Fibroblast of skin of right biceps (primary cell): ENCODE data around the gene AGAP1.
A peak's percentile ranks its signal among the peaks of the same experiment; 100 is the strongest.

ENCODE experiments used
- DNase-seq: peaks from one replicate; pipeline ENCODE4 v3.0.0-alpha.2; 2013

Gene AGAP1

GRCh38 chr2:235670974-235671787 is 177.3 kb downstream of the AGAP1 start:
- no peak for DNase-seq

DNA sequence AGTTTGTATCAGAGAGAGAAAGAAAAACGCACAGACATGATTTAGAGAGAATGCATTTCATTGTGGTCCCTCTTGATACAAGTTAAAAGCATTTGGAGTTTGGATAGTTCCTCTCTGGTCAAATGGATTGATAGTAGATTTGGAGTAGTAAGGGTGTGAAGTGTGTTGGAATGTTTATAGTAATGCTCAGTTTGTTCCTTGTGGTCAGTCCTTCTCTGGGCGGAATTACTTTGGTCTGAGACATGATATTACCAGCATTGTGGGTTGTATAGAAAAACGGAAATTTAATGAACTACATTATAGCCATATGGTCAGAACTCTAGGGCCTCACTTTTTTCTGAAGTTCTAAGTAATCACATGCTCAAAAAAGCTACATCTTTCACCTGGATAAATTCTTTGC is 178.9 kb downstream of the AGAP1 start:
- DNase-seq, result no peak

DNA sequence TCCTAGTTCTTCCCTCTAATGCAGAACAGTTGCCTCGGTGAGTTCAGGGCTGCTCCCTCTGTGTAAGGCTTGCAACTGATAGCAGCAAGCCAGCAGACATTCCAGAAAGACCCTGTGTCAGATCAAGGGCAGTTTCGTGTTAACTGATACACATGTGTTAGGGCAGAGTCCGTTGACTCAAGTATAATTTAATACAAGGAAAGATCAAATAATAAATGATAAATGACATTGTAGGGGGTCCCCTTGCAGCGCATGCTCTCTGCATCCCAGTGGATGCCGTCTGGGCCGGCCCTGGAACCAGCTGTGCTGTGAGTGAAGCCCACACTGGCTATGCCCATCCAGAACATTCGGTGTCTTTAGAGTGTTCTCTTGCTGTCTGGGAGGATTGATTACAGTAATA is 180.3 kb downstream of the AGAP1 start:
- DNase-seq, result no peak

GRCh38 chr2:235674812-235675211 is 181.0 kb downstream of the AGAP1 start:
- DNase-seq, result no peak

DNA sequence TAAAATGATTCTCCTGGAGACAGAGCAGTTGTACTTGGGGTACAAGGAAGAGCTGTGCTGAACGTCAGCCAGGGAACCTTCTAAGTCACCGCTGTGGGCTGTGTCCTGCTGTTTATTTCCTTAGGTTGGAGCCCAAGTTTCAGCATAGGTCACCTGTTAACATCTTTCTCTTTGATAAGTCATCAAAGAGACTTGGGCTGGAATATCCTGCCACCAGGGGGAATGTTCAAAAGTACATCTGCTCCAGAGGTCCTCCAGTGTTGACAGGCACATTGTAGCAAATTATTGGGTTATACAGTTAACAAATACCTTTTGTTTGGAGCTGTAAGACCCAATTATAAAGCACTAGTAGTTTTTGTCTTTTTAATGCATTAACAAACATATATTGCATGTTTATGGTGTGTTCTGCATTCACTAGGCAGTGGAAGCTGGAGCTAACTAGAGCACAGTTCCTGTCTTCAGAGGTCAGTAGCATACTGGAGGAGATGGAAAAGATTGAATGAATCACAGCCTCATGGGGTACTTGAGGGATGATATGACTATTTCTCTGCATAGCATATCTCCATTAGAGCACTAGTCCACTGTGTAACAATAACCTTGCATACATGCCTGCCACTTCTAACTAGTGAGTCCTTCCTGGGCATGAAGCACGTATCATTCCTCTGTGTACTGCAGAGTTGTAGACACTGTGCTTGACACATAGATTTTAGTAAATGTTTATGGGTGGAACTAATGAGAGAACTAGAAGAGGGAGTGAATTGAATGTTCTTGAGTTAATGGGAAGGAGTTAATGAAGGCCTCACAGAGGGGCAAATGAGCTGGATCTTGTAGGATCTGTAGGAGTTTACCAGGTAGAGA is 182.1 kb downstream of the AGAP1 start:
- peak; percentile 46 for DNase-seq

DNA sequence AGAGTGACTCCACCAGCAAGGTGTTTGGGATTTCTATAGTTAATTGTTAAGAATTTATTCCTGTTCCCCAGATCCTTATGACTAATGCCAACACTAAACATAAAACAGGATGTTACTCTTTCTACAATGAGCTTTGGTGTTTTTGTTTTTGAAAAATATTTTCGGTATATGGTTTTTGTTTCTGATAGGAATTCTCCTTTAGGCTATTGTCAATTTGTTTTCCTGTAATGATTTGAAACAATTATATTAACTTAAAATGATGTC is 182.6 kb downstream of the AGAP1 start:
- DNase-seq, result no peak

DNA sequence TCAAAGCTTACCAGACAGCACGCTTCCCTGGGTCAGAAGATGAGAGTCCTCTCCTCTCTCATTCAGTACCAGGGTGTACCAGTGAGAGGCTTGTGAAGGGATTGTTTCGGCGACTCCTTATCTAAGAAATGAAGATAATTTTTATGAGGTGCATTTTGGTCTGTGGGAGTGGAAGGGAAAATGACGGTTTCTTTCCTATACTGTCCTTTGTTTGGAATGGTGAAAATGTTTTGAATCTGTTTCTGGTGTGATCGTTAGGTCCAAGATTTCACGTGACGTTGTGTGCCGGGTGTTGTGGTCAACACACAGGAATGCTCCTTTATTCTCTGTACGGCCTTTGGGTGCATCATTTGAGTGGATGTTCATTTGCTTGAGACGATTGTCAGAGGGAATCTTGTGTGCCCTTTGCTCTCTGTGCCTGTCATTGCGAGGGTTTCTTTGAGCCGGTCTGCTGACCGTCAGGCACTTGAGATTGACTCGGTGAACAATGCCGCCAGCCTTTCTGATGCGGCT is 183.5 kb downstream of the AGAP1 start:
- no peak for DNase-seq

GRCh38 chr2:235677937-235678336 is 184.1 kb downstream of the AGAP1 start:
- DNase-seq, result no peak

DNA sequence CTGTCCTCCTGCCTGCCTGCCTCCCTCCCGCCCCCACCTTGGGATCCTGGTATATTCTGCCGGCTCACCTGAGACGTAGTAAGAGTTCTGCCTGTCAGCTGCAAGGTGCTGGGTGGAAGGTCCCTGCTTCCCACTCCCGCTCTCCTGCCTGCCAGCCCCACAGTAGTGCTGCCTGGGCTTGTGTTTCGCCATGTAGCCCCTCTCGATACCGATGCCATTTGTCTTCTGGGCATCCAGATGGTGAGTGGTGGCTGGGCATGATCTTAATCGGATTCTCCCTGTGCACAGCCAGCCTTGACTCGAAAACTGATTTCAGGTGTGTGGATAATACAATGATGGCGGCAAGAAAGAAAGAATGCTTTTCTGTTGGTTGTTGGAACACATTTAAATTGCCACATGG is 184.9 kb downstream of the AGAP1 start:
- DNase-seq, result no peak

GRCh38 chr2:235679471-235679870 is 185.6 kb downstream of the AGAP1 start:
- DNase-seq, result no peak

- DNase-seq, result no peak
Measured at GRCh38 chr2:235685024-235685721, 191.3 kb downstream of the AGAP1 start.

DNA sequence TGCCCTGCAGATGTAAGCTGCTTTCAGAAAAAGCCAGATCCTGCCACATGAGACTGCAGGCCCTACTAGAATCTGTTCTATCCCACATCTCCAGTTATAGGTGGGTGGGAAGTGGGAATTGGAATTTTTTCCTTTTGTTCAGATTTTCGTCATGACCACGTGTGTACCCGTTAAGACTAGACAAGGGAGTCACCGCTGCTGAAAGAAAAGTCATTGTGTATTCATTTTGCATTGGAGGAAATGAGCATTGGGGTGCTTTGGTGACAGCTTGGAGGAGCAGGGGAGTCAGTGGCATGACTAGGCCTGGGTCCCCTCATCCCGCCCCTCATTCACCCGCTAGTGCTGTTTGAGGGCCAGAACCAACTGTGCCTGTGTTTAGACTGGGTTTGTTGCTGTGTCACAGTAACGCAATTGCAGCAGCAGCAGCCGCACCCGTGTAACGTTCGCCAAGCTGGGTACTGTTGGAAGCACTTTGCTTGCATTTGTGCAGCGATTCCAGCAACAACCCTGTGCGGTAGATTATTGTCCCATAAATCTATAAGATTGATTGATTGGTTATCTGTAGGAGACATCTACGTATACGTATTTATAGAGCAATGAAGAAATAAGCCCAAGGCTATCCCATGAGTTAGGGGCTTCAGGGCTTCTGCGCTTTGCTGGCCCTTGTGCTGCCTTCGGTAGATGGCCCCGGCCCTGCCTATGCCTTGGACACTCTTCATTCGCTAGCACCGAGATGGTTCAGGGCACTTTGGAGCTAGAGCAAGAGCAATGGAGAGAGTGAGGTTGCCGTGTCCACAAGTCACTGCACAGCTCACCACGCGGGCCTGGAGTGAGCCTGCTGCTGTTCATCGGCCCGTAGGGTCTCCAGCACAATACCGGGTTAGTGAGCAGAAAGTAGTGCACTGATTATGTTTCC is 194.9 kb downstream of the AGAP1 start:
- no peak for DNase-seq

GRCh38 chr2:235689427-235689853 is 195.6 kb downstream of the AGAP1 start:
- DNase-seq, result no peak

DNA sequence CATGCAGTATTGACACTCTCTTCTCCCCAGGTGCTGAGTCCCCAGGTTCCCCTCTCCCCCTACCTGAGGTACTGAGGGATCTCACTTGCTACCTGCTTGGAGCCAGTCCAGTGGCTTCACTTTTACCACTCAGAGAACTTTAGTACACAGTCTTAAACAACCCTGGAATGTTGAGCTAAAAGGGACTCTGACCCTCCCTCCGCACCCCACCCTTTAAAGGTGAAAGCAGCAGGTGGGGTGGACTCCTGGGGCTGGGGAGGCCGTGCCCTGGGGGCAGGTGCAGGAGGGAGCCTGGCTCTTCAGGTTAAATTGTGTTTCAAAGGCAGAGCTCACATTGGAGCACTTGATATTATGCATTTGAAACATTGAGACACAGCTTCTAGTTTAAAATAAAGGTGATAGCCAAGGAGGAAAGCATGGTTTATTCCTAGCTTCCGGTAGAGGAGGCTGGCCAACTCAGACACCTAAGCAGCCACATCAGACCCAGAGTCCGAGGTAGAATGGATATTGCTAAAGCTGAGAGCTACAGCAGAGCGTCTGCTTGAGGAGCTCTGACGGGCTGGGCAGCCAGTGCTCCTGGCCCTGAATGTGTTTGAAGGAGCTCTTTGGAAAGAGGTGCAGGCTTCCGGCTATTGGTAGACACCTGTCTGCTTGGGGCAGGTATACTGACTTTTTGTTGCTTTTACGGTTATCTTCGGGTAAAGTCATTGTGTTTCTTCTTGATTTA is 196.4 kb downstream of the AGAP1 start:
- DNase-seq, result no peak

DNA sequence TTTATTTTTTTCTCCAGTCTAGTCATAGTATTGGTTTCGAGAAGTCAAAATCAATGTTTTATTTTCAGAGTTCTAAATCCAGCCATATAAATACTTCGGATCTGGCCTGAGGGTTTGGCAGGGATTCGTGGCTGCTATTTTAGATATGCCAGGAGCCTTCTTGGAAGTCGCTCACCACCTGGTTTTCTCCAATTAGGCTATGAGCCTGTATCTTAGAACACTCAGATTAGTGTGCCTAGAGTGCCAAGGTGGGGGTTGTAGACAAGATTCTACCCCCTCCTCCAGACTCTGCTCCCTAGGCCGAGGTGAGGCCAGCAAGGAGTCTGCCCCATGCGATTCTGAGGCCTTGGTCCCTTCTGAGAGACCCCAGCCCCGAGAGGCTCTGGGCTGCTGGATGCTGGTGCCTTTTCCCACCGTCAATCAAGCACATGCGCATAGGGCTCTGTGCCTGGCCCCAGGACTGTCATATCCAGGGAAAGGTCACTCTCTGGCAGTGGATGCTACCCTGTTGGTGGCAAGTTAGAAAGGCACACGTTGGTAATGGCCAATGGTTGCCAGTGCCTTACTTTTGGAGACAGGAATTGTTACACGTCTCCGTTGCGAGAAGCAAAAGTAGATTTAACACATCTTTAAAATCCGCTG is 197.1 kb downstream of the AGAP1 start:
- no peak for DNase-seq

DNA sequence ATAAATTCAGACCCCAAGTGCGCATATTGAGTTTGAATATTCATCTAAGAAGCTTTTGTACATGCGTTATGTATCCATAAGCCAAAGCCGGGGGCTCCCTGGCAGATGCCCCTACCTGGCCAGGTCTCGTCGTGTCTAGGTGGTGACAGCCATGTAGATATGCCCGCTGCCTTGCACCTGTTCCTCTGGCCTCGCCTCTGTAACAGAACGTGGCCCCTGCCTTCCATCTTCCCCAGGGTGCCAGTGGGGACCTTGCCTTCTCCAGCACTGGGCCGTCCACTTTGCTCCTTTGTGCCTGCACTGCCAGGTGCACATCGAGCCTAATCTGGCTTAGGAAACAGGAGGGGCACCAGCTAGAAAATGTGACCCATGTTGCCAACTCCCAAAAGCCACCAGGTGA is 198.2 kb downstream of the AGAP1 start:
- DNase-seq, result no peak

GRCh38 chr2:235692671-235693171 is 198.9 kb downstream of the AGAP1 start:
- no peak for DNase-seq

DNA sequence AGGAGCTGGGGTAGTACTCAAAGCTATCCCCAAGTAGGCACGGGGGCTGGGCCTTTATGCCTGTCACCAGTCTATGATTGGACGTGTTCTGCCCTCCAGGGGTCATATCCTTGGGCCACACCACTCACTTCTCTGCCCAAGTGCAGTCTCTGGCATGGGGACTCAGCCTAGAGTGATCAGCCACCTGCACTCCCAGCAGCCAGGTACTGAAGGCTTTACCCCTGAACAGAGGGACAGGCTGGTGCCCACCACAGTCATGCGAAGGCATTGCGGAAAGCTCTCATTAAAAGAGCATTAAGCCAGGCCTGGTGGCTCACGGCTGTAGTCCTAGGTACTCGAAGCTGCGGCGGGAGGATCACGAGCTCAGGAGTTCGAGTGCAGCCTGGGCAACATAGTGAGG is 199.4 kb downstream of the AGAP1 start:
- DNase-seq, result no peak

GRCh38 chr2:235694721-235695601 is 201.1 kb downstream of the AGAP1 start:
- DNase-seq, result no peak

GRCh38 chr2:235695602-235695895 is 201.7 kb downstream of the AGAP1 start:
- DNase-seq, result no peak
